A549 (cell line): ENCODE measurements around the gene CHD9. TPM values are rescaled to one million over a fixed set of nuclear protein-coding genes. Genes with fewer than 3 reads are reported as not detected.

Experiments
- ATAC-seq, 2 experiments: fragments of 200-7000 bp in 1 of 2; fragments of >200 bp in 1 of 2; cut with Nextera tagmentation in 1 of 2; cut with Tn5 transposase in 1 of 2; 3 replicates each; pipeline versions ENCODE4 v1.8.0 to v1.9.1; 2018 to 2020; ENCODE audit warnings: mild to moderate bottlenecking in 1 of 2, moderate library complexity in 1 of 2
- CTCF ChIA-PET: fragments of 300-600 bp; sonication (Branson Sonifier 250); formaldehyde crosslinking; extraction: SDS; loops from one replicate; lab custom pipeline; 2021; ENCODE audit warnings: antibody characterized with exemption, inconsistent platforms; lab: Yijun Ruan, JAX
- POLR2A ChIA-PET: fragments of 350-600 bp; formaldehyde crosslinking; extraction: SDS; loops from one replicate; lab custom pipeline; 2021; ENCODE audit warnings: antibody characterized with exemption, inconsistent platforms; lab: Yijun Ruan, JAX
- DNase-seq, 2 experiments: peaks; one replicate each; pipeline versions ENCODE4 v3.0.0 to v3.0.0-alpha.2; 2011 to 2016; ENCODE audit warnings: low read depth in 1 of 2, low spot score in 1 of 2
- FAIRE-seq: peaks from 2 replicates; lab custom pipeline; 2011; peaks lifted over from hg19 to GRCh38; lab: Jason Lieb, UNC
- H3K27ac ChIP-seq, 2 experiments: fragments of >200 bp; sonication (Bioruptor Twin); formaldehyde crosslinking; 3 replicates each; pipeline ENCODE4 v1.5.1; 2016 to 2017
- H3K4me1 ChIP-seq: fragments of >200 bp; sonication (Bioruptor Twin); formaldehyde crosslinking; 3 replicates; pipeline ENCODE4 v1.6.1; 2016
- H3K4me2 ChIP-seq: fragments of >200 bp; sonication (Bioruptor Twin); formaldehyde crosslinking; 3 replicates; pipeline ENCODE4 v1.6.1; 2016
- H3K4me3 ChIP-seq: fragments of >200 bp; sonication (Bioruptor Twin); formaldehyde crosslinking; 3 replicates; pipeline ENCODE4 v1.5.1; 2016
- H3K9me3 ChIP-seq: fragments of >200 bp; sonication (Bioruptor Twin); formaldehyde crosslinking; 3 replicates; pipeline ENCODE4 v1.6.1; 2016
- BHLHE40 ChIP-seq: IDR thresholded peaks from 2 replicates; pipeline ENCODE4 v1.6.1; 2012; ENCODE audit warnings: low read depth, low read length, inconsistent platforms
- CBX2 ChIP-seq: fragments of 200-600 bp; sonication (generic); IDR thresholded peaks from 2 replicates; pipeline ENCODE4 v1.6.1; 2016; ENCODE audit warnings: low read depth, mild to moderate bottlenecking, borderline replicate concordance
- CEBPB ChIP-seq, 2 experiments: fragments of >200 bp in 1 of 2; sonication (Bioruptor Twin) in 1 of 2; formaldehyde crosslinking in 1 of 2; IDR thresholded peaks; 2 replicates each; pipeline ENCODE4 v1.6.1; 2012 to 2016
- CHD2 ChIP-seq: fragments of 150-350 bp; IDR thresholded peaks from 2 replicates; pipeline ENCODE4 v1.6.1; 2014; ENCODE audit warnings: low read length; ENCODE audit not compliant: partially characterized antibody
- CHD4 ChIP-seq: fragments of 200-600 bp; sonication (generic); IDR thresholded peaks from 2 replicates; pipeline ENCODE4 v1.6.1; 2016; ENCODE audit warnings: antibody characterized with exemption, mild to moderate bottlenecking, borderline replicate concordance
- EHF ChIP-seq: fragments of 250-450 bp; sonication (Bioruptor Pico); IDR thresholded peaks from 2 replicates; pipeline ENCODE4 v1.5.0; 2020; ENCODE audit warnings: mild to moderate bottlenecking
- EHMT2 ChIP-seq: fragments of 200-600 bp; sonication (generic); IDR thresholded peaks from 2 replicates; pipeline ENCODE4 v1.6.1; 2016; ENCODE audit warnings: antibody characterized with exemption, low read depth, mild to moderate bottlenecking, moderate library complexity
- ELK1 ChIP-seq: fragments of 150-350 bp; IDR thresholded peaks from 2 replicates; pipeline ENCODE4 v1.6.1; 2014; ENCODE audit warnings: low read depth, mild to moderate bottlenecking, low read length
- HDAC2 ChIP-seq: fragments of 200-600 bp; sonication (generic); IDR thresholded peaks from 2 replicates; pipeline ENCODE4 v1.6.1; 2016
- HEYL ChIP-seq: fragments of 250-450 bp; sonication (Bioruptor Pico); IDR thresholded peaks from 2 replicates; pipeline ENCODE4 v1.8.0; 2021; ENCODE audit warnings: mild to moderate bottlenecking, moderate library complexity
- HMGXB4 ChIP-seq: fragments of 250-450 bp; sonication (Bioruptor Pico); IDR thresholded peaks from 2 replicates; pipeline ENCODE4 v1.5.0; 2021; ENCODE audit warnings: mild to moderate bottlenecking, moderate library complexity, borderline replicate concordance
- HOXB13 ChIP-seq: fragments of 250-450 bp; sonication (Bioruptor Pico); IDR thresholded peaks from 2 replicates; pipeline ENCODE4 v1.5.0; 2020; ENCODE audit warnings: low read depth, mild to moderate bottlenecking, moderate library complexity
- MAFK ChIP-seq: fragments of 450-650 bp; IDR thresholded peaks from 2 replicates; pipeline ENCODE4 v1.6.1; 2014; ENCODE audit not compliant: partially characterized antibody
- NFE2L2 ChIP-seq: fragments of 150-350 bp; conservative IDR thresholded peaks from 2 replicates; pipeline ENCODE4 v1.6.1; 2014; ENCODE audit warnings: low read length
- NR3C1 ChIP-seq: fragments of >200 bp; sonication (Bioruptor Twin); formaldehyde crosslinking; IDR thresholded peaks from 3 replicates; pipeline ENCODE4 v1.6.1; 2017
- PBX3 ChIP-seq: IDR thresholded peaks from 2 replicates; pipeline ENCODE4 v1.6.1; 2012
- POLR2AphosphoS2 ChIP-seq: conservative IDR thresholded peaks from 2 replicates; pipeline ENCODE4 v1.6.1; 2012; ENCODE audit warnings: low read length, improper control_type of control experiment, inconsistent platforms
- RARB ChIP-seq: fragments of 250-450 bp; sonication (Bioruptor Pico); IDR thresholded peaks from 2 replicates; pipeline ENCODE4 v1.8.0; 2021; ENCODE audit warnings: mild to moderate bottlenecking, moderate library complexity
- RCOR1 ChIP-seq: fragments of 150-350 bp; IDR thresholded peaks from 2 replicates; pipeline ENCODE4 v1.6.1; 2014; ENCODE audit warnings: antibody characterized with exemption, low read length, low read depth
- RNF2 ChIP-seq: fragments of 200-600 bp; sonication (generic); IDR thresholded peaks from 2 replicates; pipeline ENCODE4 v1.6.1; 2016; ENCODE audit warnings: low read depth, mild to moderate bottlenecking, antibody characterized with exemption, moderate library complexity, borderline replicate concordance
- USF2 ChIP-seq: fragments of 450-650 bp; IDR thresholded peaks from 2 replicates; pipeline ENCODE4 v1.6.1; 2014; ENCODE audit warnings: antibody characterized with exemption
- ZC3H11A ChIP-seq: fragments of 450-650 bp; IDR thresholded peaks from 2 replicates; pipeline ENCODE4 v1.6.1; 2014; ENCODE audit warnings: antibody characterized with exemption, mild to moderate bottlenecking
- ZNF302 ChIP-seq: fragments of 250-450 bp; sonication (Bioruptor Pico); IDR thresholded peaks from 2 replicates; pipeline ENCODE4 v1.9.0; 2021; ENCODE audit warnings: inconsistent platforms, mild to moderate bottlenecking, moderate library complexity
- WGBS: methylation state at CpG from one replicate; pipeline ENCODE4 v1.1.6; 2017; ENCODE audit errors: missing lambda C conversion rate; 5-methylcytosine and 5-hydroxymethylcytosine counted together
- polyA plus RNA-seq, 4 experiments: library from polyadenylated mRNA; depleted of rRNA in 3 of 4; stranded (reverse); fragments of >200 nt; fragmentation: RNase III in 1 of 4; extraction: RNeasy Plus Mini Kit Qiagen cat#74134 plus additional on column Dnase treatment in 1 of 4; gene quantifications; 2 replicates in 3 of 4; 3 replicates in 1 of 4; pipeline ENCODE4 v1.2.3, GENCODE V29; 2011 to 2017

The CHD9 gene
- polyA plus RNA-seq, 2 of the 4 experiments (the other 2 are of a cell fraction), result 17.8 to 51.6 TPM

GRCh38 chr16:53034306-53034705, 20.5 kb upstream of the CHD9 start:
- ATAC-seq (no peak), DNase-seq (no peak), FAIRE-seq (no peak)
- Histone ChIP-seq H3K4me1 (no peaks in the 10 kb centered on the region), H3K9me3 (peaks cover 11% of the 10 kb centered on the region; the same call in 2 of the 3 replicates), H3K27ac (no peak overlapping the region), H3K4me2 (no peak overlapping the region), H3K4me3 (no peak overlapping the region)
- ChIA-PET CTCF (no interaction called here), POLR2A (no interaction called here)
- WGBS, result 36% methylated on average over 6 of the region's 6 CpGs
- TF ChIP-seq HOXB13 (CRISPR knock-in tag), result no peak
- TF ChIP-seq RNF2, result no peak
- no peak for TF ChIP-seq RARB (CRISPR knock-in tag)
- no peak for TF ChIP-seq CBX2
- TF ChIP-seq POLR2AphosphoS2, result no peak
- no peak for TF ChIP-seq ZC3H11A
- no peak for TF ChIP-seq HEYL
- no peak for TF ChIP-seq NFE2L2
- no peak for TF ChIP-seq RCOR1

- Histone ChIP-seq H3K27ac (no peak overlapping the region), H3K9me3 (peaks cover 11% of the 10 kb centered on the region; the same call in 2 of the 3 replicates), H3K4me1 (no peaks in the 10 kb centered on the region), H3K4me2 (no peak overlapping the region), H3K4me3 (no peak overlapping the region)
- POLR2A ChIA-PET, result no interaction called here
- peak; percentile 49 for TF ChIP-seq MAFK
- TF ChIP-seq HDAC2, result no peak
- WGBS, result 59% methylated on average over 3 of the region's 3 CpGs
- FAIRE-seq, result no peak
- CTCF ChIA-PET, result interaction anchor here (0.9 to 1.9 kb wide), 3 partner anchors 10 to 13 kb away, joined by 3 to 8 read pairs (median 5); no protein-coding TSS in a partner anchor
- no peak for ATAC-seq
- DNase-seq, result no peak
Observed at GRCh38 chr16:53035176-53035942, 19.4 kb upstream of the CHD9 start.

GRCh38 chr16:53036066-53036465, 18.7 kb upstream of the CHD9 start:
- 77% methylated on average over 6 of the region's 6 CpGs for WGBS
- no peak for FAIRE-seq

More at GRCh38 chr16:53036066-53036465, 18.7 kb upstream of the CHD9 start:
- ChIA-PET POLR2A (no interaction called here), CTCF (interaction anchor here (0.9 to 1.9 kb wide), 4 partner anchors 10 to 14 kb away, joined by 3 to 8 read pairs (median 4); no protein-coding TSS in a partner anchor)
- ATAC-seq (no peak), DNase-seq (no peak)
- Histone ChIP-seq H3K4me2 (no peak overlapping the region), H3K4me3 (no peak overlapping the region), H3K27ac (no peak overlapping the region), H3K4me1 (no peaks in the 10 kb centered on the region), H3K9me3 (peaks cover 11% of the 10 kb centered on the region; the same call in 2 of the 3 replicates)
- TF ChIP-seq NFE2L2 (no peak), EHMT2 (no peak), RARB (CRISPR knock-in tag) (no peak), HEYL (no peak), MAFK (no peak), ELK1 (no peak), PBX3 (no peak), CEBPB (IDR thresholded peaks at IDR 0.05) (no peak), NR3C1 (no peak), CHD2 (no peak), EHF (CRISPR knock-in tag) (no peak), HMGXB4 (CRISPR knock-in tag) (no peak), USF2 (no peak), ZNF302 (CRISPR knock-in tag) (no peak), RNF2 (no peak), CHD4 (no peak), BHLHE40 (no peak)
